SK-N-SH (cell line): ENCODE results near the gene MPHOSPH9. TPM values are rescaled to one million over a fixed set of nuclear protein-coding genes. Genes with fewer than 3 reads are reported as not detected.

ENCODE experiments used
- CTCF ChIA-PET: fragments of 300-600, 350-600 bp; formaldehyde crosslinking; extraction: SDS; loops from one replicate; lab custom pipeline; 2021; lab: Yijun Ruan, JAX
- POLR2A ChIA-PET: fragments of 350-600 bp; sonication (Branson Sonifier 250); formaldehyde crosslinking; extraction: SDS; loops from one replicate; lab custom pipeline; 2020; ENCODE audit warnings: antibody characterized with exemption, inconsistent platforms; lab: Yijun Ruan, JAX
- DNase-seq: peaks from one replicate; pipeline ENCODE4 v3.0.0; 2012
- H2AFZ ChIP-seq: fragments of 200-600 bp; sonication (generic); 2 replicates; pipeline ENCODE4 v1.8.1; 2016; ENCODE audit warnings: antibody characterized with exemption, mild to moderate bottlenecking, low read depth
- H3F3A ChIP-seq: fragments of 200-600 bp; sonication (generic); replicated peaks from 2 replicates; pipeline ENCODE3; 2016; ENCODE audit warnings: antibody characterized with exemption, mild to moderate bottlenecking; ENCODE audit not compliant: insufficient read depth
- H3K27ac ChIP-seq, 2 experiments: fragments of 200-500 bp in 1 of 2; fragments of 200-600 bp in 1 of 2; sonication (Bioruptor generic) in 1 of 2; sonication (generic), shearing (Covaris generic) in 1 of 2; 2 replicates each; pipeline versions ENCODE4 v1.5.1 to v1.6.1; 2014 to 2016; ENCODE audit warnings: low read depth in 2 of 2, inconsistent platforms in 1 of 2, low read length in 1 of 2, mild to moderate bottlenecking in 1 of 2, mixed read lengths in 1 of 2
- H3K27me3 ChIP-seq: fragments of 200-600 bp; sonication (generic), shearing (Covaris generic); 2 replicates; pipeline ENCODE4 v1.6.1; 2016; ENCODE audit warnings: mixed run types; ENCODE audit not compliant: insufficient read depth
- H3K36me3 ChIP-seq, 2 experiments: fragments of 200-500 bp in 1 of 2; fragments of 200-600 bp in 1 of 2; sonication (Bioruptor generic) in 1 of 2; sonication (generic) in 1 of 2; replicated peaks in 1 of 2; 2 replicates each; pipeline versions ENCODE3 to v1.5.1; 2014 to 2016; ENCODE audit warnings: low read length in 1 of 2, mild to moderate bottlenecking in 1 of 2; ENCODE audit not compliant: insufficient read depth in 2 of 2, control insufficient read depth in 1 of 2
- H3K4me1 ChIP-seq, 2 experiments: fragments of 200-500 bp in 1 of 2; fragments of 200-600 bp in 1 of 2; sonication (Bioruptor generic) in 1 of 2; sonication (generic), shearing (Covaris generic) in 1 of 2; 2 replicates each; pipeline versions ENCODE4 v1.5.1 to v1.6.1; 2014 to 2016; ENCODE audit warnings: low read depth in 1 of 2, low read length in 1 of 2, mixed run types in 1 of 2; ENCODE audit not compliant: insufficient read depth in 2 of 2, control insufficient read depth in 1 of 2
- H3K4me2 ChIP-seq: fragments of 200-600 bp; sonication (generic), shearing (Covaris generic); 2 replicates; pipeline ENCODE4 v1.6.1; 2017; ENCODE audit warnings: mixed run types
- H3K4me3 ChIP-seq, 2 experiments: fragments of 200-500 bp in 1 of 2; fragments of 200-600 bp in 1 of 2; sonication (Bioruptor generic) in 1 of 2; sonication (generic), shearing (Covaris generic) in 1 of 2; 2 replicates each; pipeline versions ENCODE4 v1.5.1 to v1.8.1; 2014 to 2016; ENCODE audit warnings: low read depth in 2 of 2, inconsistent platforms in 1 of 2, low read length in 1 of 2, mild to moderate bottlenecking in 1 of 2, mixed read lengths in 1 of 2, moderate library complexity in 1 of 2
- H3K79me2 ChIP-seq: fragments of 200-600 bp; sonication (generic); 2 replicates; pipeline ENCODE4 v1.8.1; 2017; ENCODE audit warnings: mild to moderate bottlenecking; ENCODE audit not compliant: insufficient read depth
- H3K9ac ChIP-seq: fragments of 200-600 bp; sonication (generic); 2 replicates; pipeline ENCODE4 v1.6.1; 2017; ENCODE audit warnings: mixed run types
- H3K9me2 ChIP-seq: fragments of 200-600 bp; sonication (generic); 2 replicates; pipeline ENCODE4 v1.6.1; 2017; ENCODE audit warnings: mixed run types
- H3K9me3 ChIP-seq: fragments of 200-600 bp; sonication (generic); 2 replicates; pipeline ENCODE4 v1.6.1; 2017; ENCODE audit warnings: mixed run types, mild to moderate bottlenecking, moderate library complexity
- H4K20me1 ChIP-seq: fragments of 200-600 bp; sonication (generic); 2 replicates; pipeline ENCODE4 v1.6.1; 2017; ENCODE audit warnings: mild to moderate bottlenecking, mixed run types; ENCODE audit not compliant: insufficient read depth
- EP300 ChIP-seq, 2 experiments: IDR thresholded peaks; 2 replicates each; pipeline versions ENCODE4 v1.4.0 to v1.6.1; 2012; ENCODE audit warnings: borderline replicate concordance in 1 of 2, low read depth in 1 of 2, low read length in 1 of 2
- EZH2phosphoT487 ChIP-seq: fragments of 200-600 bp; sonication (generic); IDR thresholded peaks from 2 replicates; pipeline ENCODE4 v1.6.1; 2017; ENCODE audit warnings: low read depth, mixed run types, mild to moderate bottlenecking, antibody characterized with exemption, moderate library complexity, borderline replicate concordance
- FOSL2 ChIP-seq: IDR thresholded peaks from 2 replicates; pipeline ENCODE4 v1.4.0; 2012; ENCODE audit warnings: low read depth, mild to moderate bottlenecking, moderate library complexity, borderline replicate concordance
- FOXJ3 ChIP-seq: sonication (generic); formaldehyde crosslinking; IDR thresholded peaks from 2 replicates; pipeline ENCODE4 v1.5.1; 2020; ENCODE audit warnings: mild to moderate bottlenecking, missing genetic modification reagents
- FOXM1 ChIP-seq: IDR thresholded peaks from 2 replicates; pipeline ENCODE4 v1.4.0; 2012; ENCODE audit warnings: low read depth, mild to moderate bottlenecking
- MXI1 ChIP-seq: IDR thresholded peaks from 2 replicates; pipeline ENCODE4 v1.6.1; 2012; ENCODE audit warnings: mild to moderate bottlenecking, low read depth, low read length, improper control_type of control experiment
- PBX3 ChIP-seq: IDR thresholded peaks from 2 replicates; pipeline ENCODE4; 2012
- RAD21 ChIP-seq: IDR thresholded peaks from 2 replicates; pipeline ENCODE4 v1.6.1; 2012; ENCODE audit warnings: mild to moderate bottlenecking, low read length
- RXRA ChIP-seq: IDR thresholded peaks from 2 replicates; pipeline ENCODE4 v1.4.0; 2012; ENCODE audit warnings: low read depth, mild to moderate bottlenecking, borderline replicate concordance
- SIN3A ChIP-seq: IDR thresholded peaks from 2 replicates; pipeline ENCODE4 v1.6.1; 2012; ENCODE audit warnings: low read depth, mild to moderate bottlenecking, low read length, moderate library complexity, borderline replicate concordance
- TAF1 ChIP-seq: IDR thresholded peaks from 2 replicates; pipeline ENCODE4 v1.6.1; 2012; ENCODE audit warnings: low read depth, mild to moderate bottlenecking, low read length, moderate library complexity, borderline replicate concordance
- TEAD4 ChIP-seq: IDR thresholded peaks from 2 replicates; pipeline ENCODE4 v1.4.0; 2012; ENCODE audit warnings: mild to moderate bottlenecking, borderline replicate concordance; ENCODE audit not compliant: insufficient read depth
- USF1 ChIP-seq: IDR thresholded peaks from 2 replicates; pipeline ENCODE4 v1.4.0; 2012; ENCODE audit warnings: low read depth, borderline replicate concordance
- YY1 ChIP-seq: IDR thresholded peaks from 2 replicates; pipeline ENCODE4 v1.4.0; 2012; ENCODE audit warnings: low read depth, mild to moderate bottlenecking
- WGBS: methylation state at CpG from one replicate; pipeline ENCODE4 v1.1.6; 2017; ENCODE audit warnings: low lambda C conversion rate; 5-methylcytosine and 5-hydroxymethylcytosine counted together
- polyA plus RNA-seq, 3 experiments: library from polyadenylated mRNA; depleted of rRNA; stranded (reverse); fragments of >200 nt; gene quantifications; 2 replicates each; pipeline ENCODE4 v1.2.3, GENCODE V29; 2012
- TF ChIP-seq, protein P1 (sequence below): IDR thresholded peaks from 2 replicates; pipeline ENCODE4 v1.4.0; 2012; ENCODE audit warnings: low read depth
- TF ChIP-seq, protein P2 (sequence below): IDR thresholded peaks from 2 replicates; pipeline ENCODE4 v1.6.1; 2012; ENCODE audit warnings: mild to moderate bottlenecking, low read depth, low read length, moderate library complexity
- TF ChIP-seq, protein P3 (sequence below): fragments of 200-600 bp; sonication (generic); IDR thresholded peaks from 2 replicates; pipeline ENCODE4 v1.6.1; 2017; ENCODE audit warnings: antibody characterized with exemption, mild to moderate bottlenecking, moderate library complexity

Gene MPHOSPH9
- polyA plus RNA-seq, 1 of the 3 experiments (the other 2 are of a cell fraction) = 9.0 TPM

DNA sequence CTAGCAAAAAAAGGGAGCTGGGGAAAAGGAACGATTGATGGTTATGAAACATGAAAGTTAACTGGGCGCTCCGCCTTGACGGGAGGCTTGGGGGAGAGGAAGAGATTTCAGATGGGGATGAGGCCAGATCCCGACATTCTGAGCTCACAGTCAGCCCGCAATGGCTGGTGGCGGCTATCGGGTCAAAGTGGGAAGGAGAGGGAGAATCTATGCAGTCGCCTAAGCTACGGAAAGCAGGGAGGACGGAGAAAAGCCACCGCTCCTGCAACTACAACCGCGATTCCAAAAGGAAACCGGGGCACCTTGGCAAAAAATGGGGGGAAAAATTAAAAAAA, 502 bp downstream of the MPHOSPH9 start:
- no peak for DNase-seq
- Histone ChIP-seq H4K20me1 (no peaks in the 10 kb centered on the region), H3K4me2 (peak overlapping the region; percentile 81), H3K9me3 (no peaks in the 10 kb centered on the region), H3K36me3 (peaks cover 0 to 8% of the 10 kb centered on the region in 2 experiments), H2AFZ (peak overlapping the region; percentile 93), H3K27me3 (no peaks in the 10 kb centered on the region), H3K9me2 (no peaks in the 10 kb centered on the region), H3K4me3 (peak overlapping the region; percentile 76 to 79), H3K27ac (peak overlapping the region; percentile 76 to 83), H3K9ac (peak overlapping the region; percentile 90), H3F3A (peaks cover 5% of the 10 kb centered on the region), H3K4me1 (peaks cover 4 to 17% of the 10 kb centered on the region in 2 experiments; a peak in 3 of 4 replicates), H3K79me2 (peaks cover 93% of the 10 kb centered on the region)
- TF ChIP-seq PBX3 (no peak), YY1 (peak; percentile 50; the same call in 1 of the 2 replicates)
- WGBS = under 1% methylated on average over 15 of the region's 15 CpGs
- ChIA-PET POLR2A (interaction anchor here (0.6 to 2.3 kb wide), 25 partner anchors 9 to 732 kb away, joined by 3 to 47 read pairs (median 5); partner anchors contain the start of genes ABCB9, DDX55, EIF2B1 and GTF2H3), CTCF (interaction anchor here (0.8 to 8.6 kb wide), 8 partner anchors 9 to 372 kb away, joined by 3 to 88 read pairs (median 4); partner anchors contain the start of genes DDX55 and PITPNM2)

DNA sequence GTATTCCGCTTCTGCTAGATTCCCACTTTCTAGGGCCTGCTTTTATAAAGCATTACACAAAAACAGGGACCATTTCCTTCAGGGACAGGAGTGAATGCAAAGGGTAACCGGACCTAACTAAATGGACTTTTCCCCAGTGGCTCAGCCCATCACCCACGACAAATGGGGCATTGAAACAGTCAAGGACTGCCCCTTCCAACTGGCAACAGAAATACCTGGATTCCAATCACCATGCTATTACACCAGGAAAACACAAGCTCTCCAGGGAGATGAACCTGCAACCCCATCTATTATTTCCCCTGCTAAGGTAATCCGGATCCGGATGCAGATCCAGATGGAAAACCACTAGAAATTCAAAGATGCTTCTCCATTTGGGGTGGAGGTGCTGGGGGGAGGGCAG, 1.0 kb downstream of the MPHOSPH9 start:
- Histone ChIP-seq H3K27ac (peak overlapping the region; percentile 76 to 83; a peak in 3 of 4 replicates), H3K9ac (peak overlapping the region; percentile 90), H3K4me2 (peak overlapping the region; percentile 81), H3K4me3 (peak overlapping the region; percentile 76 to 79), H3K4me1 (peaks cover 4 to 17% of the 10 kb centered on the region in 2 experiments; a peak in 3 of 4 replicates), H3K27me3 (no peaks in the 10 kb centered on the region), H3K9me2 (no peaks in the 10 kb centered on the region), H3K36me3 (peaks cover 0 to 13% of the 10 kb centered on the region in 2 experiments), H4K20me1 (no peaks in the 10 kb centered on the region), H3K79me2 (peaks cover 92% of the 10 kb centered on the region), H3K9me3 (no peaks in the 10 kb centered on the region), H2AFZ (peak overlapping the region; percentile 93), H3F3A (no peaks in the 10 kb centered on the region)
- 22% methylated on average over 5 of the region's 5 CpGs for WGBS
- DNase-seq = no peak
- ChIA-PET CTCF (interaction anchor here (1.2 to 8.6 kb wide), 5 partner anchors 9 to 371 kb away, joined by 3 to 88 read pairs (median 5); partner anchors contain the start of gene PITPNM2), POLR2A (interaction anchor here (0.9 to 2.3 kb wide), 8 partner anchors 9 to 731 kb away, joined by 3 to 47 read pairs (median 4); partner anchors contain the start of genes EIF2B1, GTF2H3 and ZCCHC8)
- TF ChIP-seq FOSL2 (no peak), RAD21 (no peak), USF1 (no peak), FOXM1 (no peak), YY1 (no peak), EP300 (IDR thresholded peaks at IDR 0.05; ENCODE audit: borderline replicate concordance in 1 of 2, low read depth in 1 of 2, low read length in 1 of 2) (no peak), TAF1 (no peak), PBX3 (no peak), RXRA (no peak), EZH2phosphoT487 (no peak), SIN3A (no peak), FOXJ3 (CRISPR knock-in tag) (no peak), MXI1 (no peak), TEAD4 (no peak)
- TF ChIP-seq, protein P1, sequence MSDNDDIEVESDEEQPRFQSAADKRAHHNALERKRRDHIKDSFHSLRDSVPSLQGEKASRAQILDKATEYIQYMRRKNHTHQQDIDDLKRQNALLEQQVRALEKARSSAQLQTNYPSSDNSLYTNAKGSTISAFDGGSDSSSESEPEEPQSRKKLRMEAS = no peak
- TF ChIP-seq, protein P2, sequence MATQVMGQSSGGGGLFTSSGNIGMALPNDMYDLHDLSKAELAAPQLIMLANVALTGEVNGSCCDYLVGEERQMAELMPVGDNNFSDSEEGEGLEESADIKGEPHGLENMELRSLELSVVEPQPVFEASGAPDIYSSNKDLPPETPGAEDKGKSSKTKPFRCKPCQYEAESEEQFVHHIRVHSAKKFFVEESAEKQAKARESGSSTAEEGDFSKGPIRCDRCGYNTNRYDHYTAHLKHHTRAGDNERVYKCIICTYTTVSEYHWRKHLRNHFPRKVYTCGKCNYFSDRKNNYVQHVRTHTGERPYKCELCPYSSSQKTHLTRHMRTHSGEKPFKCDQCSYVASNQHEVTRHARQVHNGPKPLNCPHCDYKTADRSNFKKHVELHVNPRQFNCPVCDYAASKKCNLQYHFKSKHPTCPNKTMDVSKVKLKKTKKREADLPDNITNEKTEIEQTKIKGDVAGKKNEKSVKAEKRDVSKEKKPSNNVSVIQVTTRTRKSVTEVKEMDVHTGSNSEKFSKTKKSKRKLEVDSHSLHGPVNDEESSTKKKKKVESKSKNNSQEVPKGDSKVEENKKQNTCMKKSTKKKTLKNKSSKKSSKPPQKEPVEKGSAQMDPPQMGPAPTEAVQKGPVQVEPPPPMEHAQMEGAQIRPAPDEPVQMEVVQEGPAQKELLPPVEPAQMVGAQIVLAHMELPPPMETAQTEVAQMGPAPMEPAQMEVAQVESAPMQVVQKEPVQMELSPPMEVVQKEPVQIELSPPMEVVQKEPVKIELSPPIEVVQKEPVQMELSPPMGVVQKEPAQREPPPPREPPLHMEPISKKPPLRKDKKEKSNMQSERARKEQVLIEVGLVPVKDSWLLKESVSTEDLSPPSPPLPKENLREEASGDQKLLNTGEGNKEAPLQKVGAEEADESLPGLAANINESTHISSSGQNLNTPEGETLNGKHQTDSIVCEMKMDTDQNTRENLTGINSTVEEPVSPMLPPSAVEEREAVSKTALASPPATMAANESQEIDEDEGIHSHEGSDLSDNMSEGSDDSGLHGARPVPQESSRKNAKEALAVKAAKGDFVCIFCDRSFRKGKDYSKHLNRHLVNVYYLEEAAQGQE = no peak
- TF ChIP-seq, protein P3, sequence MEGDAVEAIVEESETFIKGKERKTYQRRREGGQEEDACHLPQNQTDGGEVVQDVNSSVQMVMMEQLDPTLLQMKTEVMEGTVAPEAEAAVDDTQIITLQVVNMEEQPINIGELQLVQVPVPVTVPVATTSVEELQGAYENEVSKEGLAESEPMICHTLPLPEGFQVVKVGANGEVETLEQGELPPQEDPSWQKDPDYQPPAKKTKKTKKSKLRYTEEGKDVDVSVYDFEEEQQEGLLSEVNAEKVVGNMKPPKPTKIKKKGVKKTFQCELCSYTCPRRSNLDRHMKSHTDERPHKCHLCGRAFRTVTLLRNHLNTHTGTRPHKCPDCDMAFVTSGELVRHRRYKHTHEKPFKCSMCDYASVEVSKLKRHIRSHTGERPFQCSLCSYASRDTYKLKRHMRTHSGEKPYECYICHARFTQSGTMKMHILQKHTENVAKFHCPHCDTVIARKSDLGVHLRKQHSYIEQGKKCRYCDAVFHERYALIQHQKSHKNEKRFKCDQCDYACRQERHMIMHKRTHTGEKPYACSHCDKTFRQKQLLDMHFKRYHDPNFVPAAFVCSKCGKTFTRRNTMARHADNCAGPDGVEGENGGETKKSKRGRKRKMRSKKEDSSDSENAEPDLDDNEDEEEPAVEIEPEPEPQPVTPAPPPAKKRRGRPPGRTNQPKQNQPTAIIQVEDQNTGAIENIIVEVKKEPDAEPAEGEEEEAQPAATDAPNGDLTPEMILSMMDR = no peak
